SK-N-SH treated with all-trans-retinoic acid at 6 μM for 48 hours (cell line): Measurements from ENCODE around the gene CDK5RAP2.

Experiments used
- ARNTL ChIP-seq: fragments of 450-650 bp; formaldehyde crosslinking; IDR thresholded peaks from 2 replicates; pipeline ENCODE4 v1.5.0; 2020; ENCODE audit warnings: low read depth, mild to moderate bottlenecking, moderate library complexity, borderline replicate concordance
- BACH2 ChIP-seq: fragments of 250-450 bp; sonication (Bioruptor Pico); IDR thresholded peaks from 2 replicates; pipeline ENCODE4 v1.9.0; 2021; ENCODE audit warnings: mild to moderate bottlenecking, borderline replicate concordance
- CSDC2 ChIP-seq: fragments of 250-450 bp; sonication (Bioruptor Pico); IDR thresholded peaks from 2 replicates; pipeline ENCODE4 v1.5.0; 2020; ENCODE audit warnings: mild to moderate bottlenecking, moderate library complexity
- CSRNP3 ChIP-seq: fragments of 250-450 bp; sonication (Bioruptor Pico); IDR thresholded peaks from 2 replicates; pipeline ENCODE4 v1.5.1; 2021; ENCODE audit warnings: mild to moderate bottlenecking, moderate library complexity
- OSR1 ChIP-seq: fragments of 250-450 bp; sonication (Bioruptor Pico); IDR thresholded peaks from 2 replicates; pipeline ENCODE4 v1.8.0; 2022; ENCODE audit warnings: moderate library complexity, mild to moderate bottlenecking, inconsistent platforms
- PPARA ChIP-seq: fragments of 250-450 bp; sonication (Bioruptor Pico); IDR thresholded peaks from 2 replicates; pipeline ENCODE4 v1.5.0; 2020; ENCODE audit warnings: mild to moderate bottlenecking, borderline replicate concordance
- RARB ChIP-seq: fragments of 250-450 bp; sonication (Bioruptor Pico); IDR thresholded peaks from 2 replicates; pipeline ENCODE4 v1.8.0; 2021; ENCODE audit warnings: mild to moderate bottlenecking, moderate library complexity
- SNAI2 ChIP-seq: fragments of 250-450 bp; sonication (Bioruptor Pico); IDR thresholded peaks from 2 replicates; pipeline ENCODE4 v1.5.0; 2020; ENCODE audit warnings: mild to moderate bottlenecking, moderate library complexity
- ZFP3 ChIP-seq: fragments of 250-450 bp; sonication (Bioruptor Pico); IDR thresholded peaks from 2 replicates; pipeline ENCODE4 v1.5.0; 2020; ENCODE audit warnings: mild to moderate bottlenecking, moderate library complexity
- ZFP30 ChIP-seq: fragments of 450-650 bp; formaldehyde crosslinking; IDR thresholded peaks from 2 replicates; pipeline ENCODE4 v1.5.0; 2022; ENCODE audit warnings: mild to moderate bottlenecking, moderate library complexity
- ZNF70 ChIP-seq: fragments of 450-650 bp; formaldehyde crosslinking; IDR thresholded peaks from 2 replicates; pipeline ENCODE4 v1.5.0; 2020; ENCODE audit warnings: mild to moderate bottlenecking, moderate library complexity
- TF ChIP-seq, protein P1 (sequence below): fragments of 250-450 bp; sonication (Bioruptor Pico); IDR thresholded peaks from 2 replicates; pipeline ENCODE4 v1.5.1; 2020; ENCODE audit warnings: low read depth, mild to moderate bottlenecking, moderate library complexity

GRCh38 chr9:120391691-120392090 lies 188.3 kb downstream of the CDK5RAP2 start:
- TF ChIP-seq SNAI2 (CRISPR knock-in tag) (no peak), RARB (CRISPR knock-in tag) (no peak), ZFP30 (CRISPR knock-in tag) (no peak), CSDC2 (CRISPR knock-in tag) (no peak), OSR1 (CRISPR knock-in tag) (no peak), ZNF70 (no peak), ZFP3 (CRISPR knock-in tag) (no peak), BACH2 (no peak), CSRNP3 (CRISPR knock-in tag) (no peak), PPARA (CRISPR knock-in tag) (no peak), ARNTL (CRISPR knock-in tag) (no peak)
- TF ChIP-seq, protein P1, sequence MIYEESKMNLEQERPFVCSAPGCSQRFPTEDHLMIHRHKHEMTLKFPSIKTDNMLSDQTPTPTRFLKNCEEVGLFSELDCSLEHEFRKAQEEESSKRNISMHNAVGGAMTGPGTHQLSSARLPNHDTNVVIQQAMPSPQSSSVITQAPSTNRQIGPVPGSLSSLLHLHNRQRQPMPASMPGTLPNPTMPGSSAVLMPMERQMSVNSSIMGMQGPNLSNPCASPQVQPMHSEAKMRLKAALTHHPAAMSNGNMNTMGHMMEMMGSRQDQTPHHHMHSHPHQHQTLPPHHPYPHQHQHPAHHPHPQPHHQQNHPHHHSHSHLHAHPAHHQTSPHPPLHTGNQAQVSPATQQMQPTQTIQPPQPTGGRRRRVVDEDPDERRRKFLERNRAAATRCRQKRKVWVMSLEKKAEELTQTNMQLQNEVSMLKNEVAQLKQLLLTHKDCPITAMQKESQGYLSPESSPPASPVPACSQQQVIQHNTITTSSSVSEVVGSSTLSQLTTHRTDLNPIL (CRISPR knock-in tag) = no peak
